Stimulated activated CD4-positive, alpha-beta T cell treated with anti-CD3 and anti-CD28 coated beads, Interleukin-2, amount 100 ng/mL, for 48 hours (primary cell): ENCODE data around the gene MAP4K1.
A peak's percentile ranks its signal among the peaks of the same experiment; 100 is the strongest.

ENCODE experiments used
- DNase-seq, 2 donors: peaks; one replicate each; pipeline ENCODE4 v3.0.0-alpha.2; 2020

Gene MAP4K1

GRCh38 chr19:38617764-38618589, at the start of gene MAP4K1:
TSS of gene MAP4K1 (minus strand) at chr19:38617953. CDS start at chr19:38617895, 58 bp downstream.
- peak; percentile 55 to 58 for DNase-seq

GRCh38 chr19:38666663-38667511, 49.1 kb upstream of the MAP4K1 start:
- DNase-seq: no peak

GRCh38 chr19:38665950-38666662, 48.4 kb upstream of the MAP4K1 start:
- no peak for DNase-seq

- no peak for DNase-seq
Observed at GRCh38 chr19:38665219-38665931, 47.6 kb upstream of the MAP4K1 start.

- no peak for DNase-seq
Observed at GRCh38 chr19:38664503-38665211, 46.9 kb upstream of the MAP4K1 start.

- no peak for DNase-seq
Observed at GRCh38 chr19:38663957-38664502, 46.3 kb upstream of the MAP4K1 start.

GRCh38 chr19:38663156-38663651, 45.5 kb upstream of the MAP4K1 start:
- DNase-seq: no peak

- no peak for DNase-seq
Observed at GRCh38 chr19:38662537-38663155, 44.9 kb upstream of the MAP4K1 start.

- DNase-seq: no peak
Observed at GRCh38 chr19:38661996-38662395, 44.2 kb upstream of the MAP4K1 start.

GRCh38 chr19:38661136-38661535, 43.4 kb upstream of the MAP4K1 start:
- DNase-seq: no peak

- no peak for DNase-seq
Observed at GRCh38 chr19:38660724-38661123, 43.0 kb upstream of the MAP4K1 start.

- no peak for DNase-seq
Observed at GRCh38 chr19:38658462-38659306, 40.9 kb upstream of the MAP4K1 start.

- no peak for DNase-seq
Observed at GRCh38 chr19:38657633-38658222, 40.0 kb upstream of the MAP4K1 start.

GRCh38 chr19:38656171-38656981, 38.6 kb upstream of the MAP4K1 start:
- no peak for DNase-seq

- peak in 1 of 2 donors; percentile 36 for DNase-seq
Observed at GRCh38 chr19:38655148-38655824, 37.5 kb upstream of the MAP4K1 start.

GRCh38 chr19:38654628-38655055, 36.9 kb upstream of the MAP4K1 start:
- DNase-seq: no peak

- no peak for DNase-seq
Observed at GRCh38 chr19:38653028-38653571, 35.3 kb upstream of the MAP4K1 start.
